GM19240 (cell line): ENCODE measurements around the gene ZNF407.
A peak's percentile ranks its signal among the peaks of the same experiment; 100 is the strongest.
"Not testable (repeated sequence)": the region's sequence is repeated elsewhere in the genome, so short reads cannot be mapped to it uniquely, and the experiment has no call there.

Experiments
- DNase-seq: peaks from one replicate; pipeline ENCODE4 v3.0.0; 2011; ENCODE audit warnings: low spot score; ENCODE audit not compliant: insufficient read length

ZNF407 gene

DNA sequence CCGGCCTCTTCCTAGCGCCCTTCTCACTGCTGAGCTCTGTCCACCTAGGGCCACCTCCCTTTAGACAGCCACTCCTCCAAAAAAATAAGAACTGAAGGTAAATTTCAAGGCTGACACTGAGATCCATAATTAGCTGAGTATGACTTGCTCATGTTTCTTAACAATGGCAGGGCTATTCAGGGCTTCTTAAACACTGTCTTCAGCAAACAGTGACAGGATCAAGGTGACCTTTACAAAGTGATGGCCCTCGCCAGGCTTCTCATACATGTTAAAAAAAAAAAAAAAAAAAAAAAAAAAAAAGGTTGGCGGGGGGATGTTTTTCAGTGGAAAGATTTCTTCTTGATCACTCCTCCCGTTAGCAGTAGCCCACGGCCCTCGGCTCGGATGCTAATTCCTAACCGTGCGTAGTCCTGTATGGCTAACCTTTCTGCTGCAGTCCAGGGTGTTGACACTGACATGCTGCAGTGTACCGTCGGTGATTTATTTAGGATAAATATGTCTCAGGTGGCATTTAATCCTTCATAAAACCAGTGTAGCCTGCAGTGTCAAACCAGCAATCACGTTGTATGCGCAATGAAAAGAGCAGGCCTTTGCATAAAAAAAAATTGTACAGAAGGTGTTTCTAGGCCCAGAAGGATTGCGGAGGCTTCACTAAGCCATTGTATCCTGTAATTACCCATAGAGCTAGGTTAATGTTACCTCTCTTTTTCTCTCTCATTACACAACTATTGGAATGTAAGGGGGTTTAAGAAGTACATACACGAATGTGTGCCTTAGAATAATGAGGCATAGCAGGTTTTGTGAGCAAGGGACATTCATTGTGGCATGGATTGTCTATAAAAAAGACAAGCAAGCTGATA is 468.6 kb downstream of the ZNF407 start:
- no peak for DNase-seq

DNA sequence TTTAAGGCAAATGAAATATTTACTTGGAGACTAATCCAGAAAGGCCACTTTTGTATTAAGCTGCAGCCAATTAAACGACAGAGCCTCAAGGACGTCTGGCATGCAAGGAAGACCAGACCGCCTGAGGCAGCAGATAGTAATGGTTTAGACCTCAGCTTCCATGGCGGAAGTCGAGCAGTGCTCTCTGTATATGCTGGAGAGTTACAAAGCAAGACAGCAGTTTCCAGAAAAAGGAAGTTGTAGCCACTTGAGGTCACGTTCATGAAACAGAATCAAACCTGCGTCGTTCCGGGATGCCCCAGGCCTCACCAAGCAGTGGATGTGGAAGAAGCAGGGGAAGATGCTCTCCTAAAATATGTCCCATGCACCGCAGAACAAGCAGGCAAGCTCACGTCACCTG is 469.3 kb downstream of the ZNF407 start:
- no peak for DNase-seq

DNA sequence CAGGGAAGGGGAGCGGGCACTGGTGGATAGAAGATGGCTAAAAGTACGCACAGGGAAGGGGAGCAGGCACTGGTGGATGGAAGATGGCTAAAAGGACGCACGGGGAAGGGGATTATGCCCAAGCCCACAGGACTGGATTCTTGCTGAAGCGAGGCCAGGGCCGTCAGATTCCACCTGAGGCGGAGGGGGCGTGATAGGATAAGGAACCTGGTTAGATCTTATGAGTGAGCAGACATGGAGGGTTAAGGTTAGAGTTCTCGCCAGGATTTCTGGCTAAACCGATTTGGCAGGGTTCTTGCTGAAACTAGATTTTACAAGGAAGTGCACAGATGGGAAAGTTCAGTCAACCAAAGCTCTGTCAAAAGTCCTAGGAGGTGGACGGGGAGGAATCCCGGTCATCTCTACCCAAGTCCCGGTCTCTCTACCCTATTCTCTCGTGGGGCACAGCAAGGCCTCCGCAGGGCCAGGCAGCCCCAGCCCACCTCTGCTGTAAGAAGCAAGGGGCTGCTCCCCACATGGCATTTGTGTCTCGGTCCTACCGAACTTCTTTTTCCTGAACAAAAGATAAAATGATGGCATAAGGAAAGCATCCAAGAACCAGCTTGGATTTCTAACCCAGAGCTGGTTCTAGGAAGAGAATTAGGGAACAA is 470.5 kb downstream of the ZNF407 start:
- no peak for DNase-seq

DNA sequence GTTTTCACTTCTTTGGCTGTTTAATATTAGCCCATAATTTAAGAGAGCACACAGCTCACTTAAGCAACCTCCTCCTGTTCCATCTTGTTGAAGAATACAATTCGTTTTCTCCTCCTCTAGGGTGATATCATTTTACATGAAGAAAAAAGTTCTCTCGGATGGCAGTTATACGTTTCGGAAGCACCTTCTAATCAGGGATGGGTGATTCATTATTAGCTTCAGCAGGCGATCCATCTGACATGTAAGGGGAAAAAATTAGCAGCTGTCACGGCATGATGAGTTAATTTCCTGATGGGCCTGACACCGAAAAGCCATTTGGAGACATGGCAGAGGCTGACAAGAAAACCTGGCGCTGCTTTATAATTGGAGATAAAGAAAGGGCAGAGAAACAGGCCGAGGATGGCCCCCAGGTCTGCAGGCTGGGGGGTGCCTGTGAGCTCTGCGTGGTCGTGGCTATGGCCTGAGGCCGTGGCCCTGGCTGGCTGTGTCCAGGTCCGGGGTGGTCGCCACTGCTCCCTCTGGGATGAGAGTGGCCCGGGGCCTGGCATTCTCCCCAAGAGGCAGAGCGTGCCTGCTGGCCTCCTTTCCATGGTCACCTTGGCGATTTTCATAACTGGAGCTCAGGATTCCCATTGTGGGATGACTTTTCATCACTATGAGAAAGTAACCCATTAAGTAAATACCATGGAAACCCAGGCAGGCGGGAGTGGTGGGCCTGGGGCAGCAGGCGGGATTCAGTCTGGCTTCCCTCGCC is 471.2 kb downstream of the ZNF407 start:
- DNase-seq, result no peak

DNA sequence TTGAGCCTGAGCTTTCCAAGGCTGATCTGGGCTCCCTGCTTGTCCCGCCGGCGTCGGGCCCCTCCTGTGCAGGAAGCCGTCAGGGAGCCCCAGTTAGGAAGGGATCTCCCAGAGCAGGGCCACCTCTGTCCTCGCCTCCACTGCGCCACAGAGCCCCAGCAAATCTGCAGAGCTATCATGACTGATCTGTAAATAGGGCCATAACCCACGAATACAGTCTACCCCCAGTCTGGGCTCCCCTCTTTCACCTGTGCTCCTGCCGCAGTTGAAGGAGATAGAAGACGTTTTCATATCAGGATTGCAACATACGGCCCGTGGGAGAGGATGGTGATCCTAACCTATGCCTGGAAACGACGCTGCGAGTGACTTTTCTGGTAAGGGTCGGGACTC is 472.6 kb downstream of the ZNF407 start:
- DNase-seq, result no peak

DNA sequence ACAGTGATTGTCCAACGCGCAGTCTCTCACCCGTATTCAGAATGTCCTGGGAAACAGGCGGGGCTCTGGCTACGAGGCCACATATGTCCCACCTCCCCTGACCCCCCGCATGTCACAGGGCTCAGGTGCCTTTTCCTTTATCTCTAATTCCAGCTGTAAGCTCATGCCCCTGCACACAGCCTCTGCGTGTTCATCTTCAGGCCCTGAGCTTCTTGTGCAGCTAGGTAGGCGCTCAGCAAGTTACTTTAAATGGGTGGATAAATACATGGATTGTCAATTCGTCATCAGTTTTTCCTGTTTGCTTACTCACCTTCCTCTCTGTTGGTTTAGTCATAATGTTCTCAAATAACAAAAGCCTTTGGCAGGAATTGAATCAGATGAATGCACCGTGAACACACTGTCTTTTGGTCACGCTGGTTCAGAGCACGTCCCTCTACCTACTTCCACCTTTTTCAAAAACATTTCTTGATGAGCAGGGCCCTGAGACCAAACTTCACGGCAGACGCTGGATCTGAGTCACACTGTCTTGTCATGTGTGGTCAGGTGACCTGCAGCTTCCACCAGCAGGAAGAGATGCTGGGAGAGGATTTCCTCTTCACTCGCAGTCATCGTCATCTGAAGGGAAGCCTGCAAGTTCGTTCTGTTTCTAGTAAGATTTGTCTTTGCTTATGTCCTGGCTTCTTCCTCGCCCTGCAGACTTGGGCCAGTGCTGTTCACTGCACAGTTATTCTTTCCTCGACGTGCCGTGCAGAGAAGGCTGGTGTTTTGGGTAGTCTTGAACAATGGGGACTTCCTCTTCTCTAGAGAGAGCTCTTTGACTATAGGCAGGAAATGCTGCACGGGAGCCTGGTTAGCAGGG is 473.2 kb downstream of the ZNF407 start:
- peak; percentile 45 for DNase-seq

DNA sequence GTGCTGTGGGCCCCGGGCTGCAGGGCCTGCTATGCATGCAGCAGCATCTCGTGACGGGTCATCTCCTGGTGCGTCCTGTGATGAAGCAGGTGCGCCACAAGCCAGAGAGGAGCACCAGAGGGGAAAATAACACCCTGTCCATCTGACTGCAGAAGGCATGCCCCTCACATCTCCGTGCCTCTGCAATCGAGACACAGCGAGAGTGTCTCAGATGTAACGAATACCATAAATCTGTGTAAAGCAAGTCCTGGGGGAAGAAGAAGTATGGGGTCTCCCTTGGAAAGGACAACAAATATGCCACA is 473.8 kb downstream of the ZNF407 start:
- no peak for DNase-seq

DNA sequence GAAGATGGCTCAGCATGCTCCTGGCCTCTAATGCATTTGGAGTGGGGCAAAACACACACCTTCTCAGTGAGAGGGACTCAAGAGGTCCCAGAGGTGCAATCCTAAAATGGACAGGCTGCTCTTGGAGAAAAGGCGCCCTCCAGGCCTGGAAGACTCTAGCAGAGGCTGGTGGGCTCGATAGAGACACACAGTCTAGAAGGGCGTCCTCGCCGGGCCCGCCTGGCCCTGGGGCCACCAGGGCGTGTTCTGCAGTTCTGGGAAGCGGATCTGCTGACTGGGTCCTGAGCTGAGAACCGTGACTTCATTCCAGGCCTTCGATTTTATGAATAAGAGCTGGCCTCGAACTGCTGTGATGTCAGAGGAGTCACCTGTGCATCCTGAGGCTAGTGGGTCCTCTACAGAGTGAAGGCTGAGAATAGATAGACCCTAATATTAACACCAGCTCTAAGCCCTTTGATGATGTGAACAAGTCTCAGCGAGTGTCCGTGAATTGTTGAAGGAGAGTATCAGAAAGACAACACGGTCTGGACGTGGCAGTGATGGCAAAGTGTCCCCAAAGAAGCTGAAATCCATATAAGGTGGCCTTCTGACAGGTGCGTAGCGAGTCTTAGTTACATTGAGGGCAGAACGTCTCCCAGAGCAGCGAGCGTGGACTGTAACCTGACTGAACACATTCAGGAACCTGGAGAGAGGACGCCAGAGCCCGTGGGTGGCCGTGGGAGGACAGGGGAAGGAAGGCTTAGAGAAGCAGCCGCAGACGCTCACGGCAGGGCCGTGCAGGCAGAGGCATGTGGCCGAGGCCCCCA is 474.4 kb downstream of the ZNF407 start:
- DNase-seq, result no peak

DNA sequence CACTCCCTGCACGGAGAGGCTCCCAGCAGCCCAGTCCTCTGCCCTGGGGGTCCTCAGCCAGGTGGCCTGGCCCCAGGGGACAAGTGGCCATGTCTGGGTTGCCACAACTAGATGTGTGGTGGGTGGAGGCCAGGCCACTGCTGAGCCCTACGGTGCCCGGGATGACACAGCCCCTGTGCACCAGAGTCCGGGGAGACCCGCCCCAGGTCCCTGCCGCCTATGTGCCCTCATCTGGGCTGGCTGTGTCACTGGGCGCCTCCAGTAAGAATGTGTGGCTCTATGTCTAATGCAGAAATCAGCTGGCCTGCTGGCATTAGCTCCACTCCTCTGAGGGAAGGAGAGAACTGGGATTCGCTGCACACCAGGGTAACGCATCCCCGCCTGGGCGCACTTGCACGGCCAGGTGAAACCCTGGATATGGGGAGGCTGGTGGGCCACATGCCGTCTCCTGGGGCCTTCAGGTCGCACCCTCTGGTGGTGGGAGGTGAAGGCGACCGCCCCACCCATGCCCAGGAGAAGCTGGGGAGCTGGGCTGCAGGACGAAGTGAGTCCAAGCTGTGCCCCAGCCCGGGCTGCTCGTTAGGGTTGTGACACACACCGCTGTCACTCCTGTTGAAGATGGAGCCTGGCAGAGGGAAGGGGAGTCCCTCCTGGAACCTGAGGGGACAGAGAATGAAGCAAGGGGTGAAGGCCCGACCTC is 475.2 kb downstream of the ZNF407 start:
- DNase-seq, result no peak

DNA sequence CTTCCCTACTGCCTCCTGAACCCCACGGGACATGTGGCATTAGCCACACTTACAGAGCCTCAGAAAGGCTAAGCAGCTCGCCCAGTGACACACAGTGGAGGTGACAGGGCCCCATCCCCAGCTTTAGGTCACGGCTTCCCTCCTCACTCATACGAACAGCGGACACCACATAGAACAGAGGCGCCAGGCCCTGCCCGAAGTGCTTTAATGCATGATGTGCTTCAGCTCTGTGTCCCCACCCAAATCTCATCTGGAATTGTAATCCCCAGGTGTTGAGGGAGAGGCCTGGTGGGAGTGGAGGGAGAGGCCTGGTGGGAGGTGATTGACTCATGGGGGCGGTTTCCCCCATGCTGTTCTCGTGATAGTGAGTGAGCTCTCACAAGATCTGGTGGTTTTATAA is 476.0 kb downstream of the ZNF407 start:
- DNase-seq, result no peak

DNA sequence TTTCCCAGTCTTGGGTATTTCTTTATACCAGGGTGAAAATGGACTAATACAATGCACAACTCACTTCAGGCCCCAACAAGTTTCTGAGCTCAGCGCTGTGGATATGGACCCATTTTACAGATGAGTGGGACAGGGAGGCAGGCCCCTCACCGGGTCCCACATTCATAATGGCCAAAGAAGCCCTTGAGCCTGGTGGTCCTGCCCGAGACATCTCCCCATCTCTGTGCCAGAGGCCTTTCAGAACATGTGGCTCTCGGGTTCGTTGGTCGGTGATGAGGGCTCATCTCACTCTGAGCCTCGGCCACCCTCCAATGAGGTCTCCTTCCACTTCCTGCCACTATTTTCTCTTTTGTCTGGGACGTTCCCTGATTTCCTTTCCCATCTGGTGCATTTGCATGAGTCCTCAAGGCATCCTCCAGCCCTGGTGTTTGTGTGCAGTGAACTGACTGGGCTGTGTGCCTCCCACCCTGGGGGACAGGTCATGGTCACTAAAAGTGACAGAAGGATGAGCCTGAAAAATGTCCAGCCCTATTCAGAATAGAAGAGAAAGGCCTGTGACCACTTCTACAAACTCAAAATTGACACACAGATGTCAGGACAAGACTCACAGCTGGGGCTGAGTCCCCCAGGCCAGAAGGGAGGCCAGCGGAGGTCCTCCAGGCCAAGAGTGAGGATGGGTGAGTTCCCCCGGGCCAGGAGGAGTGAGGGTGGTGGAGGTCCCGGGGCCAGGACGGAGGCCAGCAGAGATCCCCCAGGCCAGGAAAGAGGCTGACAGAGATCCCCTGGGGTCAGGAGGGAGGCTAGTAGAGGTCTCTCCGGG is 476.7 kb downstream of the ZNF407 start:
- no peak for DNase-seq

DNA sequence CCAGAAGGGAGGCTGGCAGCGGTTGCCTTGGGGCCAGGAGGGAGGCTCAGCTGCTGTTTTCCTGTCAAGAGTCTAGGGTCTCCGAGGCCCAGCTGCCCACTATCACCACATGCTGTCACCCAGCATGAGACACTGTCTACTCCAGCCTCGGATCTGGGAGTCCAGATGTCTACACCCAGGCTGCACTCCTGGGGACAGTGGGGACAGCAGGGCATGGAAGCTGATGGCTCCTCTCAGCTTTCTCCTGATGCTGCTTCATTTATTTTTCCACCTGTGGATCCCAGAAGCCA is 477.3 kb downstream of the ZNF407 start:
- no peak for DNase-seq

DNA sequence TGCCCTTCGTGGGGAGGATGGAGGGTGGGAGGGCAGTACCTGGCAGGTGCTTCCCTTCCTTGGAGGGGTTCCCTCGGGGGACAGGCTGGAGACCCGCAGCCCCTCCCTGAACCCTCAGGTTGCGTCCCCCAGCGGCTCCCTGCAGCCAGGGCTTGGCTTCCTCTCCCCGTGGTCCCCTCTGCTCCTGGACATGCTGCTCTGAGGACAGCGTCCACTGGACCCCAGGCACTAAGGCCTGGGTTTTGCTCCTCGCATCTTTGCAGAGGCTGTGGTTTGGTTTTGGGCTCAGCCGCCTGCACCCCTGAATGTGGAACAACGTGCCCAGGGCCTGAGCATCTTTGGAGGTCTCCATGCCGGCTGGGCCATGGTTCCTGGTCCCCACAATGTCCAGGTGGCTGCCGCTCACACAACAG is 477.8 kb downstream of the ZNF407 start:
- no peak for DNase-seq

DNA sequence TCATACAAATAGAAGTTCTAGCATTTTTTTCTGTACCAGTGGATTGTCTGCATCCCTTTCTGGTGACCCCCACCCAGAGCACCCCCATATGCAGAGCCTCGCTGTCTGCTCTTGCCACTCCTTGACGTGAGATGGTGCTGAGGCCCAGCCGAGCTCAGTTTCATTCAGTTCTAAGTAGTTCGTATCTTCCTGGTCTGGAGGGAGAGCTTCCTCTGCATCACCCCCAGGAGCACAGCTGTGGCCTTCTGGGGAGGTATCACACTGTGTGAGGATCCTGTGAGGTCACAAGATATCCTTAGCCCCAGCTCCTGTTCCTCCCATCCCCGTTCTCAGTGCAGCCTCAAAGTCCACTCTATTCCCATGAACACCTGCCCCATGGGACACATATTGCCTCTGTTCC is 478.6 kb downstream of the ZNF407 start:
- DNase-seq, result no peak

DNA sequence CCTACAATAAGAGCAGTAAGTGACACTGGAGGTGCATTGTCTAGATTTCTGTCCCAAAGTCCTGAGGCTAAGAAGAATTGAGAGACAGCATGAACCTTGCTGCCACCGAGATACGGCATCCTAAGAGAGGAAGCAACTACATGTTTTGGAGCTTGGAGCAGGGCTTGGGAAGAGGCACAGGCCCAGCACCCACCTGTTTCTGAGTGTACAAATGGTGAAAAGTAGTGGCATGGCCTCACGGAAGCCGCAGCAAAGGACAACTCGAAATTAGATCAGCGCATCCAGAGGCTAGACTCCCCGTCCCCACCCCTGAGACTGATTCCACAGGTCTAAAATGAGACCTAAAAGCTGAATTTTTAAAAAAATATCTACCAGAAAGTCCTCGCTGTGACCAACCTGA is 483.8 kb downstream of the ZNF407 start:
- DNase-seq, result no peak

DNA sequence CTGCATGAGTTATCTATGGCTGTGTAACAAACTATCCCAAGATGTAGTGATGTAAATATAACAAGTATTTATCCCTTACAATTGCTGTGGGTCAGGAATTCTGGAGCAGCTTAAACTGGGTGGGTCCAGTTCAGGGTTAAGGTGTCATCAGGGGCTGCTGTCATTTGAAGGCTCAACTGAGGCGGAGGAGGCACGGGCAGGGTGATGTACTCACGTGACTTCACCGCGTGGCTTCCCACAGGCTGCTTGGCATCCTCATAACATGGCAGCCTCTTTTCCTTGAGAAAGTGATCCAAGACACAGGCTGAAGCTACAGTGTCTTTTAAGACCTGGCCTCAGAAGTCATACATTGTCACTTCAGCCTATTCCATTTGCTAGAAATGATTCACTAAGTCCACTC is 485.5 kb downstream of the ZNF407 start:
- DNase-seq, result no peak

DNA sequence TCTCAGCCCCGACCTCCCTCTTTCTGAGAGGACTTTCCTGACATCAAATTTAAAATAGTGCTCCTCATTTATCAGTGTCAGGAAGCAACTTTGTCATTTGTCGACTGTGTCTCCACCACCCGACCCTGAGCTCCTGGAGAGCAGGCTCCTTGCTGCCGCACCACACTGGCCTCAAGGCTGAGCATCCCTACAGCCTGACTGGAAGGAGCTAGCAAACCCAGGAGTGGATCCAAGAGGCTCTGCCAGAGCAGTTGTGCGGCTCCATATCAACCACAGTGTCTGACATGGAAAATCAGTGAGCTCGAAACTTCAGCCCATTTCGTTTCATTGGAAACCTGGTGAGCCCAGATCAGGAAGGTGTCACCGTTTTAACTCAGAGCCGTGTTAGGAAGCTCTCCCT is 486.1 kb downstream of the ZNF407 start:
- no peak for DNase-seq

DNA sequence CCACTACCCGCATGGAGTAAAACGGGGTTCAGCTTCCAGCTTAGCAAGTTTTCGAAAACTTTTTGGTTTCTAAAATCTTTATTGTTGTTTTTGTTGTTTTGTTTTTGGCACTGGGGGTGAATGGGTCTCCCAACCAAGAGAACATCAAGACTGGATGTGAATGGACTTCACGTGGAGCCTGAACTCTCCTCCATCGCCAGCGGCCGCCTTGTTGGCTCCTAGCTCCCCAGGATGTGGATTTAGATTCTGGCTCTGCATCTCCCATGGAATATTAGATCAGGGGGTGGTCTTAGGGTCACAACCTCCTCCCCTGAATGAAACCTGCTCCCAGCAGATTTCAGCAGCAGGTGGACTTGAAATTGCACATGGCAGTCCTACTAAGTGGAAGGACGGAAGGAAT is 488.0 kb downstream of the ZNF407 start:
- DNase-seq, result not testable (repeated sequence)

DNA sequence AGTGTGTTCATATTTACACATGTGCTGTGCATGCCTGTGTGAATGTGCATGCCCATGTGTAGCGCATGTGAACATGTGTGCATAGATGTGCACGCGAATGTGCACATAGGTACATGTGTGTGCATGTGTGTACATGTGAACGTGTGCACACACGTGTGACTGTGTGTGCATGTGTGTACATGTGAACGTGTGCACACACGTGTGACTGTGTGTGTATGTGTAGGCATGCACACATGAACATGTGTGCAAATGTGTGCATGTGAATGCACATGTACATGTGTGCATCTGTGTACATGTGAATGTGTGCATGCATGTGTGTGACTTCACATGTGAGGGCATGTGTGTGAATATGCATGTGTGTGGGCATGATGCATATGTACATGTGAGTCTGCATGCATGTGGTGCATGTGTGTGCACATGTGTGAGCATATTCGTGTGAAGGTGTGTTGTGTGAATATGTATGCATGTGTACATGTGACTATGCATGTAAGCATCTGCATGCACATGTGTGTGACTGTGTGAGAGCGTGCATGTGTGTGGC is 488.9 kb downstream of the ZNF407 start:
- no peak for DNase-seq
